Activated CD4-positive, alpha-beta T cell treated with anti-CD3 and anti-CD28 coated beads for 4 hours (primary cell): ENCODE data around the gene MAP2K5.

ENCODE experiments used
- DNase-seq, 2 donors: peaks; one replicate each; pipeline ENCODE4 v3.0.0-alpha.2; 2020

The MAP2K5 gene

GRCh38 chr15:67765701-67766100, 223.2 kb downstream of the MAP2K5 start:
- no peak for DNase-seq

GRCh38 chr15:67766968-67767367, 224.5 kb downstream of the MAP2K5 start:
- DNase-seq = no peak

DNA sequence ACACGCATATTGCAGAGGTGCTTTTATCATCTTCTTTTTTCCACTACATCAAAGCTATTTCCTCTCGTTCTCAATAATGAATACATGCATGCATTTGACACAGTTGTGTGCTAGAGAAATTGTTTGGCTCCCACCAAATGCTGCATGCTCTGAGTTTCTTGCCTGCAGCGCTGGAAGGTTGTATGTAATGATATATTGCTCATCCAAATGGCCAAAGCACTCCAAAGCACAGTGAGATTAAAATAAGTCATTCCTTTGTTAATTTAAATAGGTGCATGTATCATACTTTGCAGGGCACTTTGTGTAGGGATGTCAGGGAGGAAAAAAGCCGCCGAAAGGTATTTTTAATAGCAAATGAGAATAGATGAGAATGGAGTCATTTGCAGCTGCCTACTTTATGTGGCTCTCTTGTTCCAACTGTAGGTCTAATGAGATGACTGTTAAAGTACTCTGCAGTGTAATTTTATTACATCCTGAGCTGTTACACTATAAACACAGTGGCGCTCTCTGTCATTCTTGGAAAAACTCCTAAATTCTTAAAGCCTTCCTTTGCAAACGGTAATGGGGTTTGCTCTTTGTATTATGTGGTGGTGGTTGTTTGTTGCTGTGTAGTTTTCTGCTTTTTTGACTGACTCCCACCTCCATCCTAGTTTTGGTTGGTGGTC, 225.9 kb downstream of the MAP2K5 start:
- no peak for DNase-seq

DNA sequence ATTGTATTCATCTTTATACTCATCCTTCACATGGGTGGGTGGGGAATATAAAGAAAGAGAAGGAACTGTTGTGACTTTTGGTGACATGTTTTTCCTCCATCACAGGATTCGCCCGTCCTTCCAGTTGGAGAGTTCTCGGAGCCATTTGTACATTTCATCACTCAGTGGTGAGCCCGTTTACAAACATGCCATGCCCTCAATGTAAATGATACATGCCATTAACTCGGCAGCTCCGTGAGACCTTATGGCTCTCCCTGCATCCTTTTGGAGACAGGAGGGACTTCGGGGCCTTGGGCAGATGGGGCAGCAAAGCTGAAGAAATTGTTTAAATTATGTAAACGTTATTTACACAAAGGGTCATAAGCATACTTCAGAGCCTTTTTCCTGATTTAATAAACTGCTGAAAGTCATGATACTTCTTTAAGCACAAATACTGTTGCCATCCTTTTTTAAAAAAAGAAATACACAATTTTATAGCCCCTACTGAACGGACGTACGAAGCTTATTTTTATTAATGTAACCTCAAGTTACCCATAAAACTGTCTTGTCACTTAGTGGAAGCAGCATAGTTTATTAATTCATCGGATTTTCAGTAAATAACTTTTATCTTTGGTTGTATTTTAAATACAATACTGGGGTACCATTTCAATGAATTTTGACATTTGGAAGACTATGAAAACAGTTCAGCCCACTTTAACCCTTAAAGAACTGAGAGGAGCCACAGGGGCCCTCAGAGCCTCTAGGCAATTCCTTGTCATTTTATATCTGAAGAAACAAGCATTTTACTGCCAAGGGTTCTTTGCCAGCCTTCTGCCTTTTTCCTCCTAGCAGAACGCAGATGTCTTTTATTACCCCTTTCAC, 227.2 kb downstream of the MAP2K5 start:
- no peak for DNase-seq

DNA sequence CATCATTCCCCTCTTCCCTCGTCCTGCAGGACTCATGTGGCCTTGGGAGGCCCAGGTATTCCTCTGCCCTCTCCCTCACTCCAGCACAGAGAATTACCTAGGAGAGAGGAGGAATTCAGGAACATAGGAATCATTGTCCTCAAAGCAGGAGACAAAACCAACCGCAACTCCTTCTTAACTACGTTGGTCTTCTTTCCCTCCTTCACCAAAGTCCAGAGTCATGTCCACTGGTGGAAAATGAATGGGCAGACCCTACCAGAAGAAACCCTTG, 227.8 kb downstream of the MAP2K5 start:
- no peak for DNase-seq

GRCh38 chr15:67771189-67771800, 228.8 kb downstream of the MAP2K5 start:
- DNase-seq = no peak

- DNase-seq = no peak
Measured at GRCh38 chr15:67774626-67775025, 232.1 kb downstream of the MAP2K5 start.

GRCh38 chr15:67775250-67775649, 232.7 kb downstream of the MAP2K5 start:
- DNase-seq = no peak

DNA sequence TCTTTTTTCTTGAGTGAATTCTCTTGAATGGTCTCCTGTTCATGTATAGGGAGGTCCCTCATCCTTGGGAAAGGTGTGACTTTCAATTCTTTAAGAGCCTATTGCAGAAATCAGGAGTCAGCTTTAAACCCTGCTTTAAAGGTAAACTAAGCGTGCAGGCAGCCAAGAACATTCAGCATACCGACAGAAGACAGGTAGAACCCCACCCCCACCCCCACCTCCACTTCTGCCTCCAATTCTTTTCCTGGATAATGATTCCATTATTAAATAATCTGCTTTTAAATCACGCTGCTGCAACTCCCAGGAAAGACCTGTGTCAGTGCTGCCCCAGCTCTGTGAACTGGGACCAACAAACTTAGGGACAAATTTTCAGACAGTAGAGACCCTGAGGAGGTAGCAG, 233.5 kb downstream of the MAP2K5 start:
- no peak for DNase-seq

GRCh38 chr15:67776600-67776999, 234.1 kb downstream of the MAP2K5 start:
- DNase-seq = no peak

- no peak for DNase-seq
Measured at GRCh38 chr15:67777071-67777470, 234.6 kb downstream of the MAP2K5 start.

DNA sequence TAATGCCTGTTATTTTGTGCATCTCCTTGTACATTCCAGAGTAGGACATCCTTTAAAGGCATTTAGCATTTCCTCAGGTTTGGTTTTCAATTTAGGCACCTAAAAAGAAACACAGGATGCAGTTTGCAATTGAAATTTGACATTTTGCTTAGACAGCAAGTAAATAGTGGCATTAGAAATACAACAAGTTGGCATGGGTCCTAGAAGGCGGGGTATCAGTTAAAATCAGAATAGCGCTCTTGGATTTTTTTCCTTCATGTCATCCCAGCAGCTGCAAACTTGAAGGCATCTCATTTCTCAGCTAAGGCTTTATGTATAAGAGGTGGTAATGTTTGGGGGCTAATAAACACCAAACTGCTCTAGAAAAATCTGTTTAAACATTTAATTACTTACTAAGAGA, 235.3 kb downstream of the MAP2K5 start:
- no peak for DNase-seq

- no peak for DNase-seq
Measured at GRCh38 chr15:67778968-67779548, 236.6 kb downstream of the MAP2K5 start.

GRCh38 chr15:67779549-67780111, 237.1 kb downstream of the MAP2K5 start:
- DNase-seq = no peak

DNA sequence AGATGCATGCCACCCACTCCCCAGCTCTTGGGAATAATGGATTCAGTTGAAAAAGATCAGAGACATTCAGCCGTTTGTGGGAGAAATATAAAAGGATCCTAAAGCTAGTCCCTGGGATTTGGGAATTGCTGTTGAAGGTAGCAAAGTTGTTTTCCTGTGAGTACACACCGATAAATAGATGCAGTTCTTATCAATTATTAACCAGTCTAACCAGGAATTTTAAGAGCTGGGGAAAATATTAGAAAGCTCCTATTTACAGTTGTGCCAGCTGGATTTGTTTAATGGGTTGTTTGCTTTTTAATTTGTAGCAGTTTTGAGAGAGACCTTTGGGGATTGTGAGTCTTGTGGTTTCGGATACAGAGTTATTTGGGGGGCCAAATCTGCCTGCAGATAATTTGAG, 238.6 kb downstream of the MAP2K5 start:
- DNase-seq = no peak

GRCh38 chr15:67781907-67782690, 239.6 kb downstream of the MAP2K5 start:
- DNase-seq = no peak

DNA sequence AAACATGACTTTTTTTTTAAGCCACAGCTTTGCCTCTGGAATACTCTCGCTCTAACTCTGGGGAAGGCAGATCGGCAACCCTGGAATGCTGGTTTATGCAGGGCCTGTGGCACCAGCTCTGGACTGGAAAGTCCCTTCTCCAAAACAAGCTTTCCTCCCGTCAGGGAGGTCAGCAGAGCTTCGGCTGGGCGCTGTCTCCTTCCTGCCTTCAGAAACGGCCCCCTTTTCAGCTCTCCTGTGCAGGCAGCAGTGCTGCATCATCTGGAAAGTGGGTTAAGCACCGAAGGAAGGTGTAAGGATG, 240.1 kb downstream of the MAP2K5 start:
- DNase-seq = no peak

- DNase-seq = peak; percentile 21 to 23
Measured at GRCh38 chr15:67783303-67783702, 240.8 kb downstream of the MAP2K5 start.

GRCh38 chr15:67784090-67784781, 241.7 kb downstream of the MAP2K5 start:
- DNase-seq = no peak

DNA sequence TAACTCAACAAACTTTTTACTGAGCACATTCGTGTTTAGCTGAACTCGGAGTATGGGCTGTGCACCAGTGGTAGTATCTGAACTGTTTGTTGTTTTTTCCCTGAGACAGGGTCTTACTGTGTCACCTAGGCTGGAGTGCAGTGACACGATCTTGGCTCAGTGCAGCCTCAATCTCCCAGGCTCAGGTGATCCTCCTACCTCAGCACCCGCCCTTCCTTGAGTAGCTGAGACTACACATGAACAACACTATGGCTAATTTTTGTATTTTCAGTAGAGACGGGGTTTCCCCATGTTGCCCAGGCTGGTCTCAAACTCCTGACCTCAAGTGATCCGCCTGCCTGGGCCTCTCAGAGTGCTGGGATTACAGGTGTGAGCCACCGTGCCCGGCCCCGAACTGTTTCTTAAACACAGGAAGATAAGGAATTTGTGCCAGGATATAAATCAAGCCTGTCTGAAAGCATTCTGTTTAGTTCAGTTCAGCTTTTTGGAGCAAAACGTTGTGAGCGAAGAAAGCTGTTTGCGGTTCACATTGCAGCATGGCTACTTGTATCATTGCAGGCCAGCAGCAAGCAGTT, 242.4 kb downstream of the MAP2K5 start:
- no peak for DNase-seq

GRCh38 chr15:67785431-67785830, 242.9 kb downstream of the MAP2K5 start:
- no peak for DNase-seq

DNA sequence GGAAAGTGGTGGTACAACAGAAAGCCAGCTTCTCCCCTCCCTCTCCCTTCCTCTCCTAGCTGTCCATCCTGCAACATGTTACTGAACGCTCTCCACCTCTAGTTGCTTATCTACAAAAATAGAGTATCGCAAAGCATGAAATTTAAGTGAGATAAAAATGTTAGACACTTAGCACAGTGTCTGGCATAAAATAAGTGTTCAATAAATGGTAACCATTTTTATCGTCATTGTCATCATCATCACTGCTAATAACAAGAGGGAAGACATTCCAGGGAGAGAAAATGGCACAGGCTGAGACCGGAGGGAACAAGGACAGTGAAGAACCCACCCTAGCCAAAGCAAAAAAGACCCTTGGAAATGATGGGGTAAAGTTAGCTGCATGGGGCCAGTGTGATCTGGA, 244.1 kb downstream of the MAP2K5 start:
- no peak for DNase-seq
